HepG2 (cell line): ENCODE measurements around the gene IFITM5. TPM values are rescaled to one million over a fixed set of nuclear protein-coding genes. Genes with fewer than 3 reads are reported as not detected.

Experiments
- ATAC-seq: fragments of 200-7000 bp; cut with Tn5 transposase; 3 replicates; pipeline ENCODE4 v1.9.1; 2020; ENCODE audit warnings: mild to moderate bottlenecking, moderate library complexity
- BruUV-seq: library from RNA; stranded (reverse); fragments of 400-500 nt; replicated peaks from 2 replicates; lab custom pipeline; 2021; lab: Mats Ljungman, UMichigan
- CTCF ChIA-PET: fragments of 300-600 bp; formaldehyde crosslinking; extraction: SDS; loops from one replicate; lab custom pipeline; 2021; ENCODE audit warnings: low total read pairs, inconsistent platforms, low intra/inter-chr PET ratio; lab: Yijun Ruan, JAX
- POLR2A ChIA-PET: fragments of 350-600 bp; sonication (Branson Sonifier 250); formaldehyde crosslinking; loops from one replicate; lab custom pipeline; 2020; ENCODE audit warnings: antibody characterized with exemption, inconsistent platforms; lab: Yijun Ruan, JAX
- DNase-seq: peaks from one replicate; pipeline ENCODE4 v3.0.0-alpha.2; 2015; ENCODE audit warnings: low spot score
- FAIRE-seq: peaks from 3 replicates; lab custom pipeline; 2011; peaks lifted over from hg19 to GRCh38; lab: Jason Lieb, UNC
- H2AFZ ChIP-seq: one replicate; pipeline ENCODE4 v1.6.1; 2011; ENCODE audit warnings: low read length, inconsistent platforms
- H3K27ac ChIP-seq: fragments of 300-600 bp; 3 replicates; pipeline ENCODE4 v1.8.0; 2011; ENCODE audit warnings: mixed run types, mild to moderate bottlenecking, mixed read lengths, low read length, inconsistent platforms; ENCODE audit not compliant: insufficient read depth; ENCODE audit errors: extremely low read length
- H3K27me3 ChIP-seq, 2 experiments: fragments of 200-600 bp in 1 of 2; 2 replicates in 1 of 2; 3 replicates in 1 of 2; pipeline versions ENCODE4 v1.6.0 to v1.8.0; 2011; ENCODE audit warnings: low read length in 2 of 2, mild to moderate bottlenecking in 2 of 2, moderate library complexity in 2 of 2, inconsistent platforms in 1 of 2; ENCODE audit not compliant: insufficient read depth in 2 of 2, control insufficient read depth in 1 of 2
- H3K36me3 ChIP-seq, 2 experiments: fragments of 200-600 bp in 1 of 2; replicated peaks in 1 of 2; 2 replicates in 1 of 2; 3 replicates in 1 of 2; pipeline versions ENCODE4 v1.5.1 to v1.8.0; 2011; ENCODE audit warnings: low read length in 2 of 2, inconsistent platforms in 1 of 2; ENCODE audit not compliant: insufficient read depth in 2 of 2, control insufficient read depth in 1 of 2
- H3K4me1 ChIP-seq: 2 replicates; pipeline ENCODE4 v1.5.1; 2012; ENCODE audit warnings: low read length, inconsistent platforms; ENCODE audit not compliant: insufficient read depth
- H3K4me2 ChIP-seq: 2 replicates; pipeline ENCODE4 v1.6.0; 2011; ENCODE audit warnings: low read depth, low read length, inconsistent platforms
- H3K4me3 ChIP-seq, 3 experiments: fragments of 200-600 bp in 1 of 3; sonication (generic), shearing (Covaris generic) in 1 of 3; replicated peaks in 1 of 3; 2 replicates each; pipeline ENCODE4 v1.5.1; 2011 to 2016; ENCODE audit warnings: low read length in 3 of 3, inconsistent platforms in 2 of 3, low read depth in 2 of 3, mild to moderate bottlenecking in 2 of 3, control low read depth in 1 of 3, mixed read lengths in 1 of 3; ENCODE audit not compliant: insufficient read depth in 1 of 3
- H3K79me2 ChIP-seq: one replicate; pipeline ENCODE4 v1.6.1; 2011; ENCODE audit warnings: low read length, inconsistent platforms; ENCODE audit not compliant: insufficient read depth
- H3K9ac ChIP-seq: 2 replicates; pipeline ENCODE4 v1.6.0; 2011; ENCODE audit warnings: mild to moderate bottlenecking, low read depth, low read length, inconsistent platforms; ENCODE audit not compliant: insufficient read depth
- H3K9me3 ChIP-seq: 2 replicates; pipeline ENCODE4 v1.5.1; 2012; ENCODE audit warnings: mild to moderate bottlenecking, low read length
- H4K20me1 ChIP-seq: 2 replicates; pipeline ENCODE4 v1.6.0; 2011; ENCODE audit warnings: inconsistent platforms, mild to moderate bottlenecking, low read length, moderate library complexity; ENCODE audit not compliant: insufficient read depth
- CAMTA2 ChIP-seq: sonication (generic); formaldehyde crosslinking; IDR thresholded peaks from 2 replicates; pipeline ENCODE4 v1.4.0; 2020; ENCODE audit warnings: mild to moderate bottlenecking, missing genetic modification reagents, borderline replicate concordance
- CSRNP2 ChIP-seq: sonication (generic); formaldehyde crosslinking; conservative IDR thresholded peaks from 2 replicates; pipeline ENCODE4 v1.8.0; 2022; ENCODE audit warnings: low read depth, missing genetic modification reagents
- CTCF ChIP-seq: sonication (generic); formaldehyde crosslinking; IDR thresholded peaks from 2 replicates; pipeline ENCODE4 v1.5.0; 2020; ENCODE audit warnings: mild to moderate bottlenecking, missing genetic modification reagents, moderate library complexity
- HNRNPLL ChIP-seq: fragments of 200-400 bp; formaldehyde crosslinking; IDR thresholded peaks from 2 replicates; pipeline ENCODE4 v1.6.1; 2017; ENCODE audit warnings: mild to moderate bottlenecking, low read depth, low read length; ENCODE audit not compliant: poor library complexity, severe bottlenecking
- KAT7 ChIP-seq: IDR thresholded peaks from 2 replicates; pipeline ENCODE4 v1.6.1; 2018; ENCODE audit warnings: borderline replicate concordance, missing compliant biosample characterization
- LCORL ChIP-seq, 2 experiments: fragments of 450-650 bp in 1 of 2; sonication (generic) in 1 of 2; formaldehyde crosslinking in 1 of 2; IDR thresholded peaks; 2 replicates each; pipeline versions ENCODE4 v1.5.0 to v1.6.1; 2017 to 2020; ENCODE audit warnings: antibody characterized with exemption in 1 of 2, missing genetic modification reagents in 1 of 2
- MEF2D ChIP-seq: sonication (generic); formaldehyde crosslinking; IDR thresholded peaks from 2 replicates; pipeline ENCODE4 v1.5.1; 2020; ENCODE audit warnings: mild to moderate bottlenecking, missing genetic modification reagents
- MTERF4 ChIP-seq: sonication (generic); formaldehyde crosslinking; IDR thresholded peaks from 2 replicates; pipeline ENCODE4 v1.8.0; 2023; ENCODE audit warnings: mild to moderate bottlenecking, missing genetic modification reagents
- NPAS2 ChIP-seq: sonication (generic); formaldehyde crosslinking; IDR thresholded peaks from 2 replicates; pipeline ENCODE4 v1.8.0; 2022; ENCODE audit warnings: mild to moderate bottlenecking, missing genetic modification reagents, borderline replicate concordance
- RAD21 ChIP-seq: fragments of 450-650 bp; formaldehyde crosslinking; IDR thresholded peaks from 2 replicates; pipeline ENCODE4 v1.5.0; 2020; ENCODE audit warnings: mild to moderate bottlenecking
- RARA ChIP-seq: IDR thresholded peaks from 2 replicates; pipeline ENCODE4 v1.6.1; 2016; ENCODE audit warnings: missing genetic modification reagents, missing compliant biosample characterization
- RCOR2 ChIP-seq: IDR thresholded peaks from 2 replicates; pipeline ENCODE4 v1.6.1; 2016; ENCODE audit warnings: missing biosample characterization, missing genetic modification reagents
- SAFB2 ChIP-seq: sonication (generic); formaldehyde crosslinking; IDR thresholded peaks from 2 replicates; pipeline ENCODE4 v1.5.1; 2020; ENCODE audit warnings: missing genetic modification reagents, low read depth, mild to moderate bottlenecking, borderline replicate concordance
- SMC3 ChIP-seq: IDR thresholded peaks from 2 replicates; pipeline ENCODE4 v1.6.1; 2011; ENCODE audit warnings: low read length, improper control_type of control experiment
- SRF ChIP-seq: IDR thresholded peaks from 2 replicates; pipeline ENCODE4 v1.6.1; 2011; ENCODE audit warnings: mild to moderate bottlenecking, low read depth, low read length, moderate library complexity
- SSRP1 ChIP-seq: IDR thresholded peaks from 2 replicates; pipeline ENCODE4 v1.6.1; 2016; ENCODE audit warnings: control low read depth
- STAG1 ChIP-seq: sonication (generic); formaldehyde crosslinking; IDR thresholded peaks from 2 replicates; pipeline ENCODE4 v1.4.0; 2020; ENCODE audit warnings: missing genetic modification reagents
- TMF1 ChIP-seq: sonication (generic); formaldehyde crosslinking; IDR thresholded peaks from 2 replicates; pipeline ENCODE4 v1.8.1; 2022; ENCODE audit warnings: low read depth, missing genetic modification reagents
- ZFP41 ChIP-seq: sonication (generic); formaldehyde crosslinking; IDR thresholded peaks from 2 replicates; pipeline ENCODE4 v1.4.0; 2020; ENCODE audit warnings: mild to moderate bottlenecking, missing genetic modification reagents, borderline replicate concordance
- ZMYM4 ChIP-seq: sonication (generic); formaldehyde crosslinking; IDR thresholded peaks from 2 replicates; pipeline ENCODE4 v1.8.1; 2023; ENCODE audit warnings: mild to moderate bottlenecking, missing genetic modification reagents
- ZNF350 ChIP-seq: sonication (generic); formaldehyde crosslinking; IDR thresholded peaks from 2 replicates; pipeline ENCODE4 v1.4.0; 2020; ENCODE audit warnings: mild to moderate bottlenecking, low read depth, missing genetic modification reagents, borderline replicate concordance
- ZNF644 ChIP-seq: IDR thresholded peaks from 2 replicates; pipeline ENCODE4 v1.6.1; 2016; ENCODE audit warnings: low read depth
- WGBS: methylation state at CpG from one replicate; pipeline ENCODE4 v1.1.6; 2017; ENCODE audit warnings: low lambda C conversion rate; 5-methylcytosine and 5-hydroxymethylcytosine counted together
- in situ Hi-C: cut with HindIII; loops from 2 replicates; pipeline ENCODE4 v1.10.0; 2017; ENCODE audit warnings: low pct_unique_long_range_greater_than_20kb; ENCODE audit not compliant: extremely low pct_ligation_motif_present
- intact Hi-C: fragments of 100-400 bp; cut with micrococcal nuclease; formaldehyde crosslinking; loops from one replicate; pipeline ENCODE4 v1.10.0; 2022; ENCODE audit not compliant: unreplicated experiment
- polyA plus RNA-seq, 8 experiments: library from polyadenylated mRNA; depleted of rRNA in 3 of 8; stranded (reverse) in 7 of 8; unstranded in 1 of 8; fragments of >200 nt; fragmentation: Illumina TruSeq in 4 of 8; extraction: Trizol in 4 of 8; gene quantifications; 2 replicates each; pipeline versions ENCODE4 v1.2.1 to v1.2.3, GENCODE V29; 2011 to 2016; ENCODE audit warnings: low read depth in 4 of 8, missing spikeins in 1 of 8, mixed read lengths in 1 of 8; ENCODE audit not compliant: insufficient read depth in 1 of 8
- total RNA-seq, 5 experiments: library from RNA; depleted of rRNA; stranded (reverse); fragments of >200 nt; fragmentation: Illumina TruSeq; extraction: Trizol; gene quantifications; 2 replicates each; pipeline ENCODE4 v1.2.3, GENCODE V29; 2016; ENCODE audit warnings: low read depth in 1 of 5

The IFITM5 gene
- total and polyA plus RNA-seq, 2 of the 13 experiments (the other 11 are each of a cell fraction or from before 2014, with no cell fraction given), result not detected

- Histone ChIP-seq H3K36me3 (peaks cover 30 to 57% of the 10 kb centered on the region in 2 experiments; a peak in 4 of 5 replicates), H3K9ac (no peak overlapping the region), H3K4me2 (no peak overlapping the region), H3K4me1 (no peaks in the 10 kb centered on the region), H3K79me2 (no peaks in the 10 kb centered on the region), H3K9me3 (no peaks in the 10 kb centered on the region), H2AFZ (no peak overlapping the region), H3K4me3 (no peak overlapping the region), H4K20me1 (no peaks in the 10 kb centered on the region), H3K27me3 (no peaks in the 10 kb centered on the region), H3K27ac (no peak overlapping the region)
- ChIA-PET CTCF (no interaction called here), POLR2A (interaction anchor here (1.0 to 1.2 kb wide), 4 partner anchors 10 to 105 kb away, joined by 3 to 4 read pairs (median 3); no protein-coding TSS in a partner anchor)
- ATAC-seq, result peak; percentile 84
- 87% methylated on average over 10 of the region's 10 CpGs for WGBS
- DNase-seq, result no peak
- peak; percentile 66 for FAIRE-seq
- no TSS peak for BruUV-seq
- intact Hi-C loops (no loop called here), in situ Hi-C loops (no loop called here)
- TF ChIP-seq RCOR2 (CRISPR knock-in tag) (no peak), TMF1 (no peak), ZMYM4 (no peak), NPAS2 (no peak), CTCF (CRISPR knock-in tag) (peak; percentile 80), CAMTA2 (CRISPR knock-in tag) (no peak), KAT7 (CRISPR knock-in tag) (no peak), SRF (no peak), ZNF350 (CRISPR knock-in tag) (no peak), CSRNP2 (CRISPR knock-in tag) (no peak), RARA (CRISPR knock-in tag) (no peak), SMC3 (peak; percentile 77), MEF2D (CRISPR knock-in tag) (no peak), RAD21 (0 out of 2 replicates have a peak, but pooled peaks have one; percentile 27), SSRP1 (CRISPR knock-in tag) (no peak), ZFP41 (CRISPR knock-in tag) (no peak), SAFB2 (no peak), MTERF4 (CRISPR knock-in tag) (no peak), STAG1 (CRISPR knock-in tag) (peak; percentile 55), HNRNPLL (no peak), ZNF644 (no peak), LCORL (IDR thresholded peaks at IDR 0.05) (no peak), LCORL (CRISPR knock-in tag; IDR thresholded peaks at IDR 0.05) (0 out of 2 replicates have a peak, but pooled peaks have one; percentile 17)
Measured at GRCh38 chr11:250740-251299, 48.5 kb downstream of the IFITM5 start.
